H1 (cell line): ENCODE measurements around the gene ENTREP3. TPM values are rescaled to one million over a fixed set of nuclear protein-coding genes. Genes with fewer than 3 reads are reported as not detected.
A peak's percentile ranks its signal among the peaks of the same experiment; 100 is the strongest.

Experiments used
- ASH2L ChIP-seq: fragments of 200-600, 300-600 bp; sonication (generic); IDR thresholded peaks from one replicate; pipeline ENCODE4 v1.7.1; 2017; ENCODE audit warnings: low read length
- CBX8 ChIP-seq: fragments of 300-800, 300-1000 bp; sonication (generic); IDR thresholded peaks from 2 replicates; pipeline ENCODE4 v1.7.1; 2016; ENCODE audit warnings: low read depth, low read length, borderline replicate concordance
- CEBPB ChIP-seq: IDR thresholded peaks from 2 replicates; pipeline ENCODE4 v1.6.1; 2012; ENCODE audit warnings: low read depth, low read length
- PHF8 ChIP-seq: fragments of 200-600 bp; sonication (generic); conservative IDR thresholded peaks from 2 replicates; pipeline ENCODE4 v1.7.1; 2012; ENCODE audit warnings: low read depth, mild to moderate bottlenecking, inconsistent platforms, low read length, moderate library complexity
- RBBP5 ChIP-seq: IDR thresholded peaks from 2 replicates; pipeline ENCODE4 v1.7.1; 2012; ENCODE audit warnings: low read depth, mild to moderate bottlenecking, inconsistent platforms, low read length, moderate library complexity, borderline replicate concordance
- SRF ChIP-seq: IDR thresholded peaks from 2 replicates; pipeline ENCODE4 v1.6.1; 2011; ENCODE audit warnings: mild to moderate bottlenecking, low read depth, low read length, moderate library complexity
- SUZ12 ChIP-seq: fragments of 200-600 bp; sonication (generic); IDR thresholded peaks from 2 replicates; pipeline ENCODE4 v1.6.1; 2012; ENCODE audit warnings: mild to moderate bottlenecking, inconsistent platforms, low read length, moderate library complexity, mixed read lengths
- ZNF274 ChIP-seq: IDR thresholded peaks from 2 replicates; pipeline ENCODE4 v1.7.0; 2012; ENCODE audit warnings: low read length, borderline replicate concordance; ENCODE audit errors: extremely low read depth
- polyA plus RNA-seq, 7 experiments: library from polyadenylated mRNA; depleted of rRNA in 3 of 7; stranded (reverse) in 5 of 7; unstranded in 2 of 7; fragments of >200 nt in 5 of 7; fragments of 200-250 nt in 2 of 7; gene quantifications; 1 replicate in 5 of 7; 2 replicates in 1 of 7; 4 replicates in 1 of 7; pipeline versions ENCODE4 v1.2.1 to v1.2.3, GENCODE V29; 2011 to 2013; ENCODE audit warnings: missing spikeins in 2 of 7, mixed read lengths in 2 of 7
- total RNA-seq: library from RNA; stranded (reverse); fragmentation: NEBNext Ultra II Directional; extraction: Animal tissue kit (Norgen Biotek cat#: 25700); gene quantifications from 2 replicates; pipeline ENCODE4 v1.2.1, GENCODE V29; 2021
- TF ChIP-seq, protein P1 (sequence below), 3 experiments: IDR thresholded peaks; 1 replicate in 2 of 3; 2 replicates in 1 of 3; pipeline versions ENCODE4 v1.5.1 to v1.6.1; 2011; ENCODE audit warnings: low read length in 3 of 3, mild to moderate bottlenecking in 3 of 3, inconsistent platforms in 2 of 3, low read depth in 1 of 3, moderate library complexity in 1 of 3; ENCODE audit not compliant: insufficient read depth in 1 of 3; ENCODE audit errors: control extremely low read depth in 1 of 3
- TF ChIP-seq, protein P2 (sequence below): IDR thresholded peaks from 2 replicates; pipeline ENCODE4 v1.6.1; 2012; ENCODE audit warnings: inconsistent platforms

The ENTREP3 gene
- total and polyA plus RNA-seq, 2 of the 8 experiments (the other 6 are each of a cell fraction or from before 2014, with no cell fraction given) = 22.8 to 52.2 TPM

DNA sequence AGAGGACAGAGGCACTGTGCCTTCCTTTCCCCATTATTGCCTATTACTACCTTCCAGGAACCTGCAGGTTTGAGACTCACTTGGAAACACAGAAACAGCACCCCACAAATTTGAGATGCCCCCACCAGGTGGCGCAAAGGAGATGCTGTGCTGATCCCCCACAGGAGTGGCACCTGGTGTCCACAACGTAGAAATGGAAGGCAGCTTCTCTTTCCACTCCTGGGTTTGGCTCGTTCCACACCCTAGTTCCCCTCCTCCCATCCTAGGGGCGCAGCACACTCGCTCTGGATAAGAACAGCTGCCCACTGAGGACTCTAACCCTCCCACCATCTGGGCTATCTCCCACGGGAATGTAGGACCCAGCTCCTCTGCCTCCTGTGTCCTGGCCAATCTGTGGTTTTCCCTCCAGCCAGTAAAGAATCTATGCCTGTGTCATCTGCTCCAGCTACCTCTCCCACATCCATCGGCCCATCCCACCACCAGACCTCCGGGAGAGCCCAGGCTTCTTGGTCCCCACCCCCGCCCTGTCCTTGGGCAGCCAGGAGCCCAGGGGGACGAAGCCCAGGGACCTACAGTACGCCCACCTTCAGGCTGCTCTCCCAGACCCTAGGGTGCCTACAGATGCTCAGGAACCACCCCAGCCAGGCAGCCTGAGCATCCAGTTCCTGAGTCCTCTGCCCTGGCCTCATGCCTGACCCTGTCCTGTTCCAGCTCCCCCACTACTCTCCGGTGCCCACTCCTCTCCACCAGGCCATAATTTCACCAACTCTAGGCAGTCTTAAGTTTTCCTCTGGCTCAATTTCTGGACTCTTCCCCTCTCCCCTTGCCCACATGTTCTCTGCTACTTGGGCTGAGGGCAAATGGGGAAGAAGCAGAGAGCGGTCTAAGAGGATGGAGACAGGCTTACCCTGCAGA lies 48.1 kb downstream of the ENTREP3 start (continued):
- no peak for TF ChIP-seq ZNF274
- no peak for TF ChIP-seq SRF
- TF ChIP-seq, protein P1, sequence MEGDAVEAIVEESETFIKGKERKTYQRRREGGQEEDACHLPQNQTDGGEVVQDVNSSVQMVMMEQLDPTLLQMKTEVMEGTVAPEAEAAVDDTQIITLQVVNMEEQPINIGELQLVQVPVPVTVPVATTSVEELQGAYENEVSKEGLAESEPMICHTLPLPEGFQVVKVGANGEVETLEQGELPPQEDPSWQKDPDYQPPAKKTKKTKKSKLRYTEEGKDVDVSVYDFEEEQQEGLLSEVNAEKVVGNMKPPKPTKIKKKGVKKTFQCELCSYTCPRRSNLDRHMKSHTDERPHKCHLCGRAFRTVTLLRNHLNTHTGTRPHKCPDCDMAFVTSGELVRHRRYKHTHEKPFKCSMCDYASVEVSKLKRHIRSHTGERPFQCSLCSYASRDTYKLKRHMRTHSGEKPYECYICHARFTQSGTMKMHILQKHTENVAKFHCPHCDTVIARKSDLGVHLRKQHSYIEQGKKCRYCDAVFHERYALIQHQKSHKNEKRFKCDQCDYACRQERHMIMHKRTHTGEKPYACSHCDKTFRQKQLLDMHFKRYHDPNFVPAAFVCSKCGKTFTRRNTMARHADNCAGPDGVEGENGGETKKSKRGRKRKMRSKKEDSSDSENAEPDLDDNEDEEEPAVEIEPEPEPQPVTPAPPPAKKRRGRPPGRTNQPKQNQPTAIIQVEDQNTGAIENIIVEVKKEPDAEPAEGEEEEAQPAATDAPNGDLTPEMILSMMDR (IDR thresholded peaks at IDR 0.05; ENCODE audit: control extremely low read depth in 1 of 3, insufficient read depth in 1 of 3, low read depth in 1 of 3, low read length in 3 of 3) = peak in 2 of 3 experiments; percentile 89 to 97; a peak in 3 of 4 replicates
- TF ChIP-seq ASH2L = no peak
- no peak for TF ChIP-seq SUZ12
- no peak for TF ChIP-seq PHF8
- TF ChIP-seq CBX8 = no peak
- no peak for TF ChIP-seq CEBPB
- TF ChIP-seq, protein P2, sequence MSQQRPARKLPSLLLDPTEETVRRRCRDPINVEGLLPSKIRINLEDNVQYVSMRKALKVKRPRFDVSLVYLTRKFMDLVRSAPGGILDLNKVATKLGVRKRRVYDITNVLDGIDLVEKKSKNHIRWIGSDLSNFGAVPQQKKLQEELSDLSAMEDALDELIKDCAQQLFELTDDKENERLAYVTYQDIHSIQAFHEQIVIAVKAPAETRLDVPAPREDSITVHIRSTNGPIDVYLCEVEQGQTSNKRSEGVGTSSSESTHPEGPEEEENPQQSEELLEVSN = peak; percentile 64; the same call in 1 of the 2 replicates
- TF ChIP-seq RBBP5 = no peak
